CD4-positive, alpha-beta T cell treated with Interleukin-1 beta for 1 hour (primary cell): ENCODE data around the gene C2orf92.

Experiments
- DNase-seq, 2 donors: peaks; one replicate each; pipeline ENCODE4 v3.0.0-alpha.2; 2020 to 2022

C2orf92 gene

GRCh38 chr2:97714950-97715652 lies 45.6 kb downstream of the C2orf92 start:
- DNase-seq = no peak

- no peak for DNase-seq
Observed at GRCh38 chr2:97715951-97716694, 46.6 kb downstream of the C2orf92 start.

- DNase-seq = no peak
Observed at GRCh38 chr2:97716695-97717612, 47.4 kb downstream of the C2orf92 start.

GRCh38 chr2:97717613-97717995 lies 48.1 kb downstream of the C2orf92 start:
- no peak for DNase-seq

GRCh38 chr2:97718051-97718882 lies 48.8 kb downstream of the C2orf92 start:
- peak; percentile 64 to 76 for DNase-seq

- DNase-seq = no peak
Observed at GRCh38 chr2:97718942-97719341, 49.4 kb downstream of the C2orf92 start.

- DNase-seq = no peak
Observed at GRCh38 chr2:97719362-97720155, 50.0 kb downstream of the C2orf92 start.

GRCh38 chr2:97720746-97721145 lies 51.2 kb downstream of the C2orf92 start:
- DNase-seq = no peak

- DNase-seq = no peak
Observed at GRCh38 chr2:97722227-97722626, 52.7 kb downstream of the C2orf92 start.

- DNase-seq = no peak
Observed at GRCh38 chr2:97723156-97724072, 53.9 kb downstream of the C2orf92 start.

- DNase-seq = no peak
Observed at GRCh38 chr2:97724073-97724410, 54.5 kb downstream of the C2orf92 start.

GRCh38 chr2:97724501-97724900 lies 55.0 kb downstream of the C2orf92 start:
- no peak for DNase-seq

GRCh38 chr2:97724946-97725688 lies 55.6 kb downstream of the C2orf92 start:
- DNase-seq = no peak

GRCh38 chr2:97726261-97727064 lies 57.0 kb downstream of the C2orf92 start:
- DNase-seq = no peak

- no peak for DNase-seq
Observed at GRCh38 chr2:97727296-97727695, 57.8 kb downstream of the C2orf92 start.

GRCh38 chr2:97728091-97728731 lies 58.7 kb downstream of the C2orf92 start:
- no peak for DNase-seq

- DNase-seq = no peak
Observed at GRCh38 chr2:97730245-97730644, 60.7 kb downstream of the C2orf92 start.

- DNase-seq = no peak
Observed at GRCh38 chr2:97731274-97732020, 61.9 kb downstream of the C2orf92 start.
